BE2C (cell line): ENCODE measurements around the gene VPS8.

Experiments used
- DNase-seq: peaks from one replicate; pipeline ENCODE4 v3.0.0-alpha.2; 2020
- H3K27me3 ChIP-seq: fragments of 250-450 bp; sonication (Bioruptor Pico); 2 replicates; pipeline ENCODE4 v1.5.1; 2020; ENCODE audit warnings: mild to moderate bottlenecking
- H3K36me3 ChIP-seq: fragments of 250-450 bp; sonication (Bioruptor Pico); 2 replicates; pipeline ENCODE4 v1.5.1; 2020; ENCODE audit warnings: mild to moderate bottlenecking
- H3K4me1 ChIP-seq: fragments of 250-450 bp; sonication (Bioruptor Pico); 2 replicates; pipeline ENCODE4 v1.5.1; 2020
- H3K4me3 ChIP-seq: 2 replicates; pipeline ENCODE4 v1.5.1; 2011; ENCODE audit warnings: low read depth, low read length
- H3K9me3 ChIP-seq: fragments of 250-450 bp; sonication (Bioruptor Pico); 2 replicates; pipeline ENCODE4 v1.5.1; 2020
- TF ChIP-seq, protein P1 (sequence below): IDR thresholded peaks from 2 replicates; pipeline ENCODE4 v1.5.1; 2012; ENCODE audit warnings: mild to moderate bottlenecking, low read depth, low read length

The VPS8 gene

DNA sequence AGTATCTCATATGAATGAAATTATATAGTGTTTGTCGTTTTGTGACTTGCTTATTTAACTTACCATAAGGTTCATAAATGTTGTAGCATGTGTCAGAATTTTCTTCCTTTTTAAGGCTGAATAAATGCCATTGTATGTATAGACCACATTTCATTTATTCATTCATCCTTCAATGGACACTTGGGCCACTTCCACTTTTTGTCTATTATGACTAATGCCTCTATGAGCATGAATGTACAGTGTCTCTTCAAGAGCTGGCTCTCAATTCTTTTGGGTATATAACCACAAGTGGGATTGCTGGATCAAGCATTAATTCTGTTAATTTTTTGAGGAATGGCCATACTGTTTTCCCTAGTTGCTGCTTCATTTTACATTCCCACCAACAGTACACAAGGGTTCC lies 156.1 kb downstream of the VPS8 start:
- no peak for DNase-seq
- Histone ChIP-seq H3K27me3 (no peaks in the 10 kb centered on the region), H3K4me1 (no peaks in the 10 kb centered on the region), H3K9me3 (no peaks in the 10 kb centered on the region), H3K36me3 (no peaks in the 10 kb centered on the region; the same call in none of the 2 replicates), H3K4me3 (no peak overlapping the region)
- TF ChIP-seq, protein P1, sequence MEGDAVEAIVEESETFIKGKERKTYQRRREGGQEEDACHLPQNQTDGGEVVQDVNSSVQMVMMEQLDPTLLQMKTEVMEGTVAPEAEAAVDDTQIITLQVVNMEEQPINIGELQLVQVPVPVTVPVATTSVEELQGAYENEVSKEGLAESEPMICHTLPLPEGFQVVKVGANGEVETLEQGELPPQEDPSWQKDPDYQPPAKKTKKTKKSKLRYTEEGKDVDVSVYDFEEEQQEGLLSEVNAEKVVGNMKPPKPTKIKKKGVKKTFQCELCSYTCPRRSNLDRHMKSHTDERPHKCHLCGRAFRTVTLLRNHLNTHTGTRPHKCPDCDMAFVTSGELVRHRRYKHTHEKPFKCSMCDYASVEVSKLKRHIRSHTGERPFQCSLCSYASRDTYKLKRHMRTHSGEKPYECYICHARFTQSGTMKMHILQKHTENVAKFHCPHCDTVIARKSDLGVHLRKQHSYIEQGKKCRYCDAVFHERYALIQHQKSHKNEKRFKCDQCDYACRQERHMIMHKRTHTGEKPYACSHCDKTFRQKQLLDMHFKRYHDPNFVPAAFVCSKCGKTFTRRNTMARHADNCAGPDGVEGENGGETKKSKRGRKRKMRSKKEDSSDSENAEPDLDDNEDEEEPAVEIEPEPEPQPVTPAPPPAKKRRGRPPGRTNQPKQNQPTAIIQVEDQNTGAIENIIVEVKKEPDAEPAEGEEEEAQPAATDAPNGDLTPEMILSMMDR, result no peak

DNA sequence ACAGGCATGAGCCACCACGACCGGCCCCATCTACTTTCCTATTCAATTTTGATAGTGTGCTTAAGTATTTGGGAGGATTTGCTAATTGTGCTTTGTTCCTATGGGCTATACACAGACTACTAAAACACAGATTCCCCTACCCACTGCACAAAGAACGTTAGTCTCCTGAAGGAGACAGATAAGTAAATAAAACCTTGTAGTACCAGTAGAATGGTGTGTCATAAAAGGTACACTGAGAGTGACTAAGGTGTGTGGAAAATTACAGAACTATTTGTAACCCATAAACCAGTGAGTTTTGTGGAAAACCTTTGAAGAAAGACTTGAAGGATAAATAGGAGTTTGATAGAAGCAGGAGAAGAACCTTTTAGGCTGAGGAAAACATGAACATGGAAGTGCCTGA lies 158.2 kb downstream of the VPS8 start:
- Histone ChIP-seq H3K4me3 (no peak overlapping the region), H3K27me3 (no peaks in the 10 kb centered on the region), H3K9me3 (no peaks in the 10 kb centered on the region), H3K36me3 (no peaks in the 10 kb centered on the region; the same call in 1 of the 2 replicates), H3K4me1 (no peaks in the 10 kb centered on the region)
- no peak for DNase-seq
- TF ChIP-seq, protein P1, result no peak

DNA sequence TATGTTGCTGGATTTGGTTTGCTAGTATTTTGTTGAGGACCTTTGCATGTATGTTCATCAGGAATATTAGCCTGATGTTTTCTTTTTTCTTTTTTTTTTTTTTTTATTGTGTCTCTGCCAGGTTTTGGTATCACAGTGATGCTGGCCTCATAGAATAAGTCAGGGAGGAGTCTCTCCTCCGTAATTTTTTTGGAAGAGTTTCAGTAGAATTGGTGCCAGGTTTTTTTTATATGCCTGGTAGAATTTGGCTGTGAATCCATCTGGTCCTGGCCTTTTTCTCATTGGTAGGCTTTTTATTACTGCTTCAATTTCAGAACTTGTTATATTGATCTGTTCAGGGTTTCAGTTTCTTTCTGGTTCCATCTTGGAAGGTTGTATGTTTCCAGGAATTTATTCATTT lies 165.8 kb downstream of the VPS8 start:
- H3K4me3 ChIP-seq, result no peak overlapping the region
- H3K9me3 ChIP-seq, result no peaks in the 10 kb centered on the region
- no peaks in the 10 kb centered on the region for H3K36me3 ChIP-seq
- H3K27me3 ChIP-seq, result no peaks in the 10 kb centered on the region
- no peak for DNase-seq
- H3K4me1 ChIP-seq, result no peaks in the 10 kb centered on the region
- TF ChIP-seq, protein P1, result no peak

DNA sequence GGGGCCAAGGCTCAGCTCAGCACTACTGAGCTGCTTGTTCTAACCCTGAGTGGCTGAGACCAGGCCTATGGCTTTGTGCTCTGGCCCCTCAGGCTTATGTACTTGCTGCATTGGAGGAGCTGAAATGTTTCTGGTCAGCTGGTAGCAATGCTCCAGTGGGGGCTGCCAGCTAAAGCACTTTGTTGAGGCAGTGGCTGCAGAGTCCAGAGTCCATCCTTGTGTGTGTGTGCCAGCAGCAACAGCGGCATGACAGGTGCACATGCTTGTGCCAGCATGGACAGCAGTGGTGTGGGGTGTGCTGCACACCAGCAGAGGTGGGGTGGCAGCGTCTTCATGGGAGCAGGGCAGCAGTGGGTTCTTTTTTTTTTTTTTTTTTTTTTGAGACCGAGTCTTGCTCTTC lies 169.1 kb downstream of the VPS8 start:
- no peaks in the 10 kb centered on the region for H3K36me3 ChIP-seq
- TF ChIP-seq, protein P1, result no peak

DNA sequence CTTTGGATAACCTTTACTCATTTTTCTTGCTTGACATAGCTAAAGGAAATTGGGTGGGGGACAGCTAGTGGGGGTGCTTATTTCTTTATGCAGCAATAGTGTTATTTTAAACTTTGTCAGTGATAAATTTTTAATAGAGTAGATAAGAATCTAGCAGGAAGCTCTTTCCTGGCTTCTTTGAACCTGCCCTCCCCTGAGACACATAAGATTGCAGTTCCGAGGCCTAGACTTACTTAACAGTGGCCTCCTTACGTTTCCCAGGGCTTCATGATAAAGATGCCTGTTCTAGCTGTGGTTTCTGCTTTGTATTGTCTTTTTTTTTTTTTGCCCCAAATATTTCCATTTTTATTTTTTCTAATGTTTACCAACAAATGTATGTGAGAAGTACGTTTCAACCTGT lies 170.1 kb downstream of the VPS8 start:
- no peaks in the 10 kb centered on the region for H3K4me1 ChIP-seq
- TF ChIP-seq, protein P1, result no peak
- H3K9me3 ChIP-seq, result no peaks in the 10 kb centered on the region
- no peaks in the 10 kb centered on the region for H3K36me3 ChIP-seq
- no peaks in the 10 kb centered on the region for H3K27me3 ChIP-seq
- no peak for DNase-seq
- no peak overlapping the region for H3K4me3 ChIP-seq

More for the DNA sequence above, 169.1 kb downstream of the VPS8 start:
- DNase-seq, result no peak
- Histone ChIP-seq H3K27me3 (no peaks in the 10 kb centered on the region), H3K4me3 (no peak overlapping the region), H3K4me1 (no peaks in the 10 kb centered on the region), H3K9me3 (no peaks in the 10 kb centered on the region)

DNA sequence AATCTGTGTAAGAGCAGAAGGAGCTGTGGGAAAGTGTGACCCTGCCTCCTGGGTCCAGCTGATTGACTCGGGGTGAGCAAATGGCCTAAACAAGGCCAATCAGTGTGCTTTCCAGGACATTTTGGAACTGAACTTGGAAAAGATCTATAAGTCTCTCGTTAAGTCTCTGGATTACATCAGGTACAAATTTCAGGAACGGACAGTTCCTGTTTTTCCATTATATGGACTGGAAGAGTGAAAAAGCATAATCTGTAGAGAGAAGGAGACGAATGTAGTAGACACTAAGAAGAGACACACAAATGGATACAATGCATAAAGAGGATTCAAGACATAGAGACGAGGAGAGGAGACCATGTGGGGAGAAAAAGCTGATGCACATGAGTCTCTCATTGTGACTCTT lies 173.6 kb downstream of the VPS8 start:
- no peak overlapping the region for H3K4me3 ChIP-seq
- H3K36me3 ChIP-seq, result 0 out of 2 replicates have a peak, but pooled peaks cover 2% of the 10 kb centered on the region
- TF ChIP-seq, protein P1, result no peak
- no peaks in the 10 kb centered on the region for H3K27me3 ChIP-seq
- no peak for DNase-seq
- no peaks in the 10 kb centered on the region for H3K4me1 ChIP-seq
- H3K9me3 ChIP-seq, result no peaks in the 10 kb centered on the region
